Stimulated activated CD4-positive, alpha-beta T cell treated with anti-CD3 and anti-CD28 coated beads, Interleukin-12 subunit alpha, Interleukin-12 subunit beta, amount 100 ng/mL, for 48 hours (primary cell): ENCODE data around the gene MILR1.

Experiments used
- DNase-seq, 3 donors: peaks; one replicate each; pipeline ENCODE4 v3.0.0-alpha.2; 2020; ENCODE audit warnings: low read depth in 2 of 3, low spot score in 1 of 3

MILR1 gene

GRCh38 chr17:64500862-64501765, 52.2 kb downstream of the MILR1 start:
- DNase-seq = no peak

GRCh38 chr17:64502021-64502420, 53.1 kb downstream of the MILR1 start:
- DNase-seq = no peak

- no peak for DNase-seq
Measured at GRCh38 chr17:64502809-64503208, 53.9 kb downstream of the MILR1 start.

GRCh38 chr17:64503341-64503740, 54.4 kb downstream of the MILR1 start:
- no peak for DNase-seq

GRCh38 chr17:64503821-64504768, 55.2 kb downstream of the MILR1 start:
- no peak for DNase-seq

- DNase-seq = no peak
Measured at GRCh38 chr17:64504769-64505339, 55.9 kb downstream of the MILR1 start.

- peak; percentile 71 to 79 (median 79) for DNase-seq
Measured at GRCh38 chr17:64505340-64506200, 56.7 kb downstream of the MILR1 start.

- DNase-seq = peak; percentile 97 to 98 (median 97)
Measured at GRCh38 chr17:64506201-64506575, 57.3 kb downstream of the MILR1 start, which contains the start of gene DDX5. TSS of gene DDX5 (minus strand) at chr17:64506289. CDS start at chr17:64506119, 170 bp downstream.

- DNase-seq = peak; percentile 92 to 94 (median 93)
Measured at GRCh38 chr17:64506576-64507412, 57.9 kb downstream of the MILR1 start, which contains the start of gene CEP95. TSS of gene CEP95 (plus strand) at chr17:64506977. CDS start at chr17:64507098, 121 bp downstream.

GRCh38 chr17:64507413-64507782, 58.5 kb downstream of the MILR1 start:
- peak; percentile 18 to 24 (median 22) for DNase-seq

GRCh38 chr17:64508683-64509082, 59.8 kb downstream of the MILR1 start:
- no peak for DNase-seq

GRCh38 chr17:64509179-64509578, 60.3 kb downstream of the MILR1 start:
- no peak for DNase-seq

- no peak for DNase-seq
Measured at GRCh38 chr17:64515419-64515818, 66.5 kb downstream of the MILR1 start.

GRCh38 chr17:64515829-64516228, 66.9 kb downstream of the MILR1 start:
- DNase-seq = no peak
